Measurements from ENCODE around the gene NEK11. TPM values are rescaled to one million over a fixed set of nuclear protein-coding genes. Genes with fewer than 3 reads are reported as not detected.

NEK11 gene
- polyA plus RNA-seq, 1 donor (not counting 4 experiments of a cell fraction or from before 2014, with no cell fraction given), result 9.4 TPM

GRCh38 chr3:131067983-131068382 lies 41.3 kb downstream of the NEK11 start:
- TF ChIP-seq EZH2 (IDR thresholded peaks at IDR 0.05; ENCODE audit: low read length) (no peak), CTCF (optimal IDR thresholded peaks at IDR 0.05 in 1 of 3, IDR thresholded peaks at IDR 0.05 in 1 of 3, conservative IDR thresholded peaks at IDR 0.05 in 1 of 3; ENCODE audit: extremely low read depth in 1 of 3, insufficient read depth in 2 of 3, low read length in 3 of 3) (no peak)
- H3K79me2 ChIP-seq (ENCODE audit: control insufficient read depth, insufficient read depth, low read length), result no peaks in the 10 kb centered on the region
- no peak overlapping the region for H2AFZ ChIP-seq (ENCODE audit: control insufficient read depth, low read length)

GRCh38 chr3:131072099-131072559 lies 45.5 kb downstream of the NEK11 start:
- Histone ChIP-seq H3K4me3 (ENCODE audit: control insufficient read depth in 2 of 3, extremely low read depth in 1 of 3, insufficient read depth in 2 of 3, low read depth in 1 of 3, low read length in 3 of 3) (no peak overlapping the region), H3K27me3 (ENCODE audit: control insufficient read depth, extremely low read depth, insufficient read depth, low read length) (no peaks in the 10 kb centered on the region), H2AFZ (ENCODE audit: control insufficient read depth, low read length) (peak overlapping the region; percentile 42), H3K4me2 (ENCODE audit: control insufficient read depth, extremely low read depth, insufficient read depth, low read depth, low read length) (no peak overlapping the region), H3K27ac (ENCODE audit: control insufficient read depth, insufficient read depth, low read length) (no peak overlapping the region), H3K36me3 (ENCODE audit: control insufficient read depth in 2 of 2, extremely low read depth in 1 of 2, insufficient read depth in 2 of 2, low read length in 2 of 2) (no peaks in the 10 kb centered on the region), H3K9me1 (ENCODE audit: control insufficient read depth, extremely low read depth, insufficient read depth, low read length) (no peaks in the 10 kb centered on the region), H4K20me1 (ENCODE audit: control insufficient read depth, extremely low read depth, insufficient read depth, low read length) (no peaks in the 10 kb centered on the region), H3K4me1 (ENCODE audit: control insufficient read depth, extremely low read depth, insufficient read depth, low read length) (no peaks in the 10 kb centered on the region), H3K9me3 (ENCODE audit: control insufficient read depth, low read depth, low read length) (no peaks in the 10 kb centered on the region), H3K9ac (ENCODE audit: control insufficient read depth, extremely low read depth, insufficient read depth, low read length) (no peak overlapping the region), H3K79me2 (ENCODE audit: control insufficient read depth, insufficient read depth, low read length) (no peaks in the 10 kb centered on the region)
- no peak for FAIRE-seq
- dilution Hi-C loops (cut with MboI; ENCODE audit: extremely low pct_ligation_motif_present, low sequenced_read_pairs), result no loop called here
- TF ChIP-seq CTCF (optimal IDR thresholded peaks at IDR 0.05 in 1 of 3, IDR thresholded peaks at IDR 0.05 in 1 of 3, conservative IDR thresholded peaks at IDR 0.05 in 1 of 3; ENCODE audit: extremely low read depth in 1 of 3, insufficient read depth in 2 of 3, low read length in 3 of 3) (no peak), EZH2 (IDR thresholded peaks at IDR 0.05; ENCODE audit: low read length) (no peak)
- no peak for DNase-seq (ENCODE audit: low read depth, low spot score)

More at GRCh38 chr3:131067983-131068382, 41.3 kb downstream of the NEK11 start:
- Histone ChIP-seq H3K9me3 (ENCODE audit: control insufficient read depth, low read depth, low read length) (no peaks in the 10 kb centered on the region), H3K4me3 (ENCODE audit: control insufficient read depth in 2 of 3, extremely low read depth in 1 of 3, insufficient read depth in 2 of 3, low read depth in 1 of 3, low read length in 3 of 3) (no peak overlapping the region), H3K36me3 (ENCODE audit: control insufficient read depth in 2 of 2, extremely low read depth in 1 of 2, insufficient read depth in 2 of 2, low read length in 2 of 2) (no peaks in the 10 kb centered on the region), H3K27me3 (ENCODE audit: control insufficient read depth, extremely low read depth, insufficient read depth, low read length) (no peaks in the 10 kb centered on the region), H3K9me1 (ENCODE audit: control insufficient read depth, extremely low read depth, insufficient read depth, low read length) (no peaks in the 10 kb centered on the region), H3K4me1 (ENCODE audit: control insufficient read depth, extremely low read depth, insufficient read depth, low read length) (no peaks in the 10 kb centered on the region), H3K27ac (ENCODE audit: control insufficient read depth, insufficient read depth, low read length) (no peak overlapping the region), H4K20me1 (ENCODE audit: control insufficient read depth, extremely low read depth, insufficient read depth, low read length) (no peaks in the 10 kb centered on the region), H3K9ac (ENCODE audit: control insufficient read depth, extremely low read depth, insufficient read depth, low read length) (no peak overlapping the region), H3K4me2 (ENCODE audit: control insufficient read depth, extremely low read depth, insufficient read depth, low read depth, low read length) (no peak overlapping the region)
- no peak for DNase-seq (ENCODE audit: low read depth, low spot score)
- dilution Hi-C loops (cut with MboI; ENCODE audit: extremely low pct_ligation_motif_present, low sequenced_read_pairs), result no loop called here
- no peak for FAIRE-seq

Measured in keratinocyte (primary cell).